ENCODE measurements around the gene HPCAL4.
A peak's percentile ranks its signal among the peaks of the same experiment; 100 is the strongest.

HPCAL4 gene

DNA sequence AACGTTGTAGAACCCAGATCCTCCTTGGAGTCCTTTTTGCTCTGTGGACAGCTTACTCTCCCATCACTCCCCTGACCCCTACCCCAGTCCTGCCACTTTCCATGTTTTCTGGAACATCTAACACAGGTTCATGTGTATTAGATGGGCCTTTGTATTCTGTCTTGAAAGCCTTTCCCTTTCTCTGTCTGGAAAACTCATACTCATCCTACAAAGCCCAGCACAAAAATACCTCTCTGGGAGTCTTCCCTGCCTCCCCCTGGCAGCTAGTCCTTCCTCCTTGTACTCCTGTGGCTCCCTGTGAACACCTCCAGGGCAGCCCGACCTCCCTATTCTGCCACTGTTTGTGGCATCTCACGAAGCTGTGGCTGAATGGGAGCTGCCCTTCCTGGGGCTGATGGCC lies 44.0 kb downstream of the HPCAL4 start:
- DNase-seq, result no peak

DNA sequence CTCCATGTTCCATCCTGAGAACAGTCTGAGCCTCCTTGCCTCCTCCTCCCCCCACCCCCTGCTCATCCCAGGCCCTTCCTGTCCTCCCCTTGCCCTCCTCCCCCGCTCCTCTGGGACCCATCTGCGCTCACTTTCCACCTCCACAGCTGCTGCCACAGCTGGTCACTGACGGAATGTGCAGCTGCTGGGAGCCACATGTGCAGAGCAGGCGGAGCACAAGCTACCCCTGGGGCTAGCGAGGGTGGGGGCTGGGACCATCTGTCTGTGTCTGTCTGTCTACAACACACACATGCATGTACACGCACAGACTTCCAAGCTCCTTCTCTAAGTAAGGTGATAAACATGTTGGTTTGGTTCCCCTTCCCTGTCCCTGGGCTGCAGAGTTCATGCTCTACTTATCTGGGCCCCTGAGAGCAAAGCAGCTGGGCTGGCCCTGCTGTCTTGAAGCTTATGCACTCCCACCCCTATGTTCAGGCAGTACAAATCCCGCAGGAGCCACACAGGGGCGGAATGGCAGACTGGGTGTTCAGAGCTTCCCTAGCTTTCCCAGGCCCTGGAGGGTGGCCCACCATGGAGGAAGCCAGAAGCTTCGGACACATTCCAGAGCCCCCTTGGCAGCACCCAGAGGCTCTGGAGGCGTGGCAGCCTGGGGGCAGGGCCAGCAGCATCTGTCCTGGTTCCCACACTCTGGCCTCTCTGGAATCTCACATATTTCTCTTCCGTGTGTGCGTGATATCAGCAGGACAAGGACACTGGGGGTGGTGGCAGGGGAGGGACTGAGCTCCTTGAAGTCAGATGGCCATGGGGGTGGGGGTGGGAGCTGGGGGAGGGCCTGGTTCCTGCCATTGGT lies 44.8 kb downstream of the HPCAL4 start:
- peak; percentile 92 for DNase-seq

DNA sequence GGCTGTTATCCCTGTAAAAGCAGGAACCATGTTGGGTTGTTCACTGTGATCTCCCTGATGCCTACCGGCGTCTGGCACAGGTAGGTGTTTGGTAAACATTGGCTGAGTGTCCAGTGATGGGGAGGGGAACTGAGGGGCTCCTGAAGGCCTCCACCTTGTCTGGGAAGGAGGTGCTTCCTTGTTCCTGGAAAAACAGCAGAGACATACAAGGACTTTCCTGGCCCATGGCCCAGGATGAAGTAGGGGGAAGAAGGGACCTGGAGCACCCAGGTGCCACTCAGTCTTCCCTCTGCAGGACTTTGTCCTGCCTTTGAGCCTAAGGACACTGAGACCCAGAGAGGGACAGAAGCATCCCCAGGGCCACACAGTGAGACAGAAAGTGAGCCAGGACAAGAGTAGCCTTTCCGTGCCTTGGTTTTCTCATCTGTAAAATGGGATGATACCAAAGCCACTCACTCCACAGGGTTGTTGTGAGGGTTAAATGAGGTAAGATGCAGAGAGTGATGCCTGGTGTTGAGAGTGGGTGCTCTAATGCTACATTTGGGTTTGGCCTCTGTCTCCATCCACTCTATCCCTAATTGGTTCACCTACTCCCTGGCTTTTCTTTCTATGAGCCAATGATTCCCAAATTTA lies 45.7 kb downstream of the HPCAL4 start:
- DNase-seq, result no peak

DNA sequence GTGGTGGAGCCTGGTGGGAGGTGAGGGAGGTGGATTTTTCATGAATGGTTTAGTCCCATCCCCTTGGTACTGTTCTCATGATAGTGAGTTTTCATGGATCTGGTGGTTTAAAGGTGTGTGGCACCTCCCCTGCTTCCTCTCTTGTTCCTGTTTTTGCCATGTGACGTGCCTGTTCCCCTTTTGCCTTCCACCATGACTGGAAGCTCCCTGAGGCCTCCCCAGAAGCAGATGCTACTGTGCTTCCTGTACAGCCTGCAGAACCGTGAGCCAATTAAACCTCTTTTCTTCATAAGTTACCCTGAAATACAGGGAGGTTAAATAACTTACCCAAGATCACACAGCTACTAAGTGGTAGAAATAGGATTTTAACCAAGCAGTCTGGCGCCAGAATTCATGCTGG lies 47.5 kb downstream of the HPCAL4 start:
- no peak for DNase-seq

DNA sequence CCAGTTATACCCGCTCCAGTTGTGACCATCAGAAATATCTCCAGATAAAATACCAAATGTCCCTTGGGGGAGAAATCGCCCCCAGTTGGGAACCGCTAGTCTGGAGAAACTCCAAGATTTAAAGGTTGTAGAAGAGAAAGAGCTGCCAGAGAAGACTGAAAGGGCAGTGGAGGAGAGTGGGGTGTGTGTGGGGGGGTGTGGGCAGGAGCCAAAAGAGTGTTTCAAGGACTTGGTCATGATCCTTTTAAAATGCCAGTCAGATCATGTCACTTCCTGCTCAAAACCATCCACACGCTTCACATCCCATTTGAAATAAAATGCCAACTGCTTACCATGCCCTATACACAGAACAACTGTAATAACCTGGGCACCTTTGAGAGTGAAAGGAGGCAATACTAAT lies 48.4 kb downstream of the HPCAL4 start:
- DNase-seq, result peak; percentile 80

DNA sequence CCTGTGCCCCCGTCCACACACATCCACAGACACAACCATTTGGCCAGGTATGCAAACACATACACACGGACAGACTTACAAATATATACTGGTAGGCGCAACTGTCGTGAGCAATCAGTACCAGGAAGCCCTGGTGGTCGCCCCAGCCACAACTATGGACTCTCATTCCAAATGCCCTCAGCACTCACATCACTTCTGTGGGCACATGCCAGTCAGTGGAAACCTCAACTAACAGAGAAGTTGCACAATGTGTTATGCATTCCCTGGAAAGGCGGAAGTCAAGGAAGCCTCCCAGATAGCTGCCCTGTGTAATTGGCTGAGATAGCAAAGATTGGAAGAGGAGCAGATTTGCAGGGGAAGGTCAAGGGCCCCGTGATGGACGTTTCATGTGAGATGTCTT lies 50.4 kb downstream of the HPCAL4 start:
- peak; percentile 28 for DNase-seq

DNA sequence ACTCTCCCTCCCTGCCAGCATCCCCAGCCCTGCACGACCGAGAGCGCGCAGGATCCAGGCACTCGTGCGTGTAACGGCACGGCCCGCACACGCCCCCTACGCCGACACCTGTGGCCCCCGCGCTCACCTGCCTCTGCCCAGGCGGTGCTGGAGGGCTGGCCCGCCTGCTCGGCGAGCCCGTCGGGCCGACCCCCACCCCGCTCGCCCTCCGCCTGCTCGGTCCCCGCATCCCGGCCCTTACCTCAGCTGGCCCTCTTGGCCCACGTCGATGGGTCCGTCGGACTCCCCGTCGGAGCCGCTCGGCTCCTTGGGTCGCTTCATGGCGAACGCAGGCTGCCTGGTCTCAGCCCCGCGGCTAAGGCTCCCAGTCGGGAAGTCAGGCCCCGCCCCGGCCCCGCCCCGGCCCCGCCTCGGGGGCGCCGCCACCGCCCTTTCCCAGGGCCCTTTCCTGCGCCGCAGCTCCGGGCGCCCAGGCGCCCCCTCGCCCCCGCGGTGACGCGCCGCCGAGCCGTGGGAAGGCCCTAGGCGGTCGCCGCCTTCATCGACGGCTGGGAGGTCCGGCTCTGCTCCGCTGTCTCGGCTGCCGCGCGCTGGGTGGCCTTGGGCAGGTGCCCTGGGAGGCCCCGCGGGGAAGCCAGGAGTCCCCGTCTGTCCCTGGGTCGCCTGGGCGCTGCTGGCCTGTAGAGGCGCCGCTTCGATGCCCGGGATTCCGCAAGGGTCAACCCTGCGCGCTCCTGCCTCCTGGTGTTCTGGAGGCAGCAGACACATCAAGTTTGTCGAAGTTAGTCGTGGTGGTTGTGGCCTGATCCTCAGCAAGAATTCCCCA lies 51.7 kb downstream of the HPCAL4 start, which contains the start of gene HEYL:
TSS of gene HEYL (minus strand) at position 339 of the 826 bp plus-strand sequence. CDS start at position 321, 18 bp downstream.
- DNase-seq, result peak; percentile 58

DNA sequence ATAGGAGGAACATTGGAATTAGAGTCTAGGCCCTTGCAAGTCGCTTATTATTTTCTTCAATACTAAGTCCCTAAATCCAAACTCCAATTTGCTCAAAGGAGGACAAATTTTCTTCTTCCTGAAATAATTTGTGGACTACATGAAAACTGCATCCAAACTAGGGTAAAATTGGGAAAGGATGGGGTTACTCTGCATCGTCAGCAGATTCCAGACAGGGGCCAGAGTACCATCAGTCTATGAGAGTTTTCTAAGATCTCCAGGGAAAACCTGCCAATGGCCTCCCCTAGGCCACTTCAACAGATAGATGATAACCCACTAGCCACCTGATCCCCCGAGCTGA lies 52.3 kb downstream of the HPCAL4 start:
- DNase-seq, result no peak

DNA sequence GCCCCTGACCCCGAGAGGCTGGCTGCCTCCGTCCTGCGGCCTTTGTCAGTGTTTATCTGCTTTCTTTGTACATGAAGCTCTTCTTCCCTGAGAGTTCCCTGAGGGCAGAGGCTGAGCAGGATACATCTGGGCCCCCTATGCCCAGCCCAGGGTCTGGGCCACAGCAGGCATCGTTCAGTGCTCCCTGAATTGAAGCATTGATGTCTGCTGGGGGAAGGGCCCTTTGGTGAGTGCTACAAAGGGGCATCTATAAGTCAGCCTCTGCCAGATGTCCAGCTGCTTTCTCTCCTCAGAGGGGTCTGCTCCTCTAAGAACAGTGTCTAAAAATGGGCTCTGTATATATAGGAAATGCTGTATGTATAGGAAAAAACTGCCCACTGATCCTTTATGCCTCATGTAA lies 53.9 kb downstream of the HPCAL4 start:
- DNase-seq, result no peak

DNA sequence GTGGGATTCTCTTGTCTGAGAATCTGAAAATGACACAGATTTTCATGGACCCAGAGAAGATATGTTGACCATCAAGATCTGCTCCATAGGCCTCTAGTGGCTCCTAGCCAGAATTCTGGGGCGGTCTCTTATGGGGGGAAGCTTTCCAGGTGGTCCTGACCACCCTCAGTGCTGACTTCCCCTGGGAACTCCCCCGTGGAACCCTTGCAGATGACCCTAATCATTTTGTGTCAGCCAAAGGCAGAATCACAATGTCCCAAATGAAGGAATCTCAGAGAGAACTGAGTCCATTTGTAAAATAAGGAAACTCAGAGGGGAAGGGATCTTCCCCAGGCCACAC lies 55.4 kb downstream of the HPCAL4 start:
- no peak for DNase-seq

DNA sequence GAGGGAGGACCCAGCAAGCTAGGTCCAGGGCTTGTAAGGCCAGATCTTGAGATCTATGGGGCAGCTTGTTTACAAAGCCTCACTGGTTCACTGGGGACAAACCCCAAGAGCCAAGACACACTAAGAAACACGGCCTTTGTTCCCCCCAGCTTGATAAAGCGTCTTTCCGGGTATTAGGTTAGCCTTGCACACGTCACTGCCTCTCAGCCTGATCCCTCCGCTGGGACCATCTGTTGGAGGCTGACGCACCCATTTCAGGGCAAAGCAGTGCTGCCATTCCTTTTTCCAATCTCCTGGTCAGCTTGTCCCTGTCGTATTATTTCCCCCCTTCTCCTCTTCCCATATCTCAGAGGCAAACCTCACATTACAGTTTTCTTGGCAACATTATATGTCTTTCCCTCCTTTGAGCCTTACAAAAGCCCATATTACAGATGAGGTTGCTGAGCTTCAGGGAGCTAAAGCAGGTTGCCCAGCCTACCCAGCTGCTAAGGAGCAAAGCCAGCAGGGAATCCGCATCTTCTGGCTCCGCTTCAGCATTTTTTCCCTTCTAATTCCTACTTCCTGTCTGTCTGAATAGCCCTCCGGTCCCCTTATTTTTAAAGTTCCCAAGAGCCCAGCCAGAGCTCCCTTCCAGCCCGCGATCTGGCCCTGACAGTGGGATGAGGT lies 55.9 kb downstream of the HPCAL4 start:
- DNase-seq, result peak; percentile 21

DNA sequence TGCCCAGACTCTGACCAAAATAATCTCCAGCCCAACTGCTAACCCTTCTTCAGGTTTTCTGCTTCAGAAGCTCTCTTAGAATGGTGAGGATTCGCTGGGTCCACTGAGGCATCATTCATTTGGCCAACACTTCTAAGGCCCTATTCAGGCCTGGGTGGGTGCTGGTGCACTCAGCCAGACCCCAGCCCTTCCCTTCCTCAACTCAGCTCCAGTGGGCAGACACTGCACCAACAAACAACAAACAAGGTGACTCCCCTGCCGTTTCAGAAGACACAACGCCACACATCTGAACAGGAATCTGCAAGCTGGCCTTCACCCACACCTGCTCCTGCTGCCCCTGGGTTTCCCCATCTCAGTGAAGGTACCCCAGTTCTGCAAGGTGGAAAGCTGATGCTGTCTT lies 57.8 kb downstream of the HPCAL4 start:
- DNase-seq, result no peak

DNA sequence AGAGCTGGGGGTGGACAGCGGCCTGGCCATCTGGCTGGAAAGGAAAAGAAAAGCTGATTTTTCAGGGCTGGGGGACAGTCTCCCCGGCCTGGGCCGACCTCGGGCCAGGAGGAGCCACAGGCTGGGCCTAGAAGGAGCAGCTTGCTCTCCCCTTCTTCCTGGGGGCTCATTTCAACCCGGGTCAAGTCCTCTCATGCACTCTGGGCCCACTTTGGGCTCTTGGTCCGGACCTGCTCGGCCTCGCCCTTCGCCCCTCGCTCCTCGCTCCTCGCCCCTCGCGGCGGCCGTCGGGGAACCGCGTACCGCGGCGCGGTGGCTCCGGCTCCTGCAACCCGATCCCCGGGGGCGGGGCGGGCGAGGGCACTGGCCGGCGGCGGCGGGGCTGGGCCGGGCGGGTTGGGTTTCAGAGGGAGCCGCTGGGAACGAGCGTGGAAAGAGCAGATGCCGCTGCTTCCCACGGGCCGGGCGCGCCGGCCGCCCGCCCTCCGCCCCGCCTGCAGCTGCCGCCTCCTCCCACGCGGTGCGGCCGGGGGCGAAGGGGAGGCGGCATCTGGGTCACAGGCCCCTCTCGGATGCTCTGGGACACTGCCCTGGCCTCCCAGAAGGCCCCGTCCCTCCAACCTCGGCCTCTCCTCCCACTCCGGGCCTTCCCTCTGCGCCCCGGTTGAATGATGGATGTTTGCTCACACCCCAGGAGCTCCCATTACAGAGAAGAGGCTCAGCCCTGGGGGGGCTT lies 58.4 kb downstream of the HPCAL4 start:
- peak; percentile 59 for DNase-seq

DNA sequence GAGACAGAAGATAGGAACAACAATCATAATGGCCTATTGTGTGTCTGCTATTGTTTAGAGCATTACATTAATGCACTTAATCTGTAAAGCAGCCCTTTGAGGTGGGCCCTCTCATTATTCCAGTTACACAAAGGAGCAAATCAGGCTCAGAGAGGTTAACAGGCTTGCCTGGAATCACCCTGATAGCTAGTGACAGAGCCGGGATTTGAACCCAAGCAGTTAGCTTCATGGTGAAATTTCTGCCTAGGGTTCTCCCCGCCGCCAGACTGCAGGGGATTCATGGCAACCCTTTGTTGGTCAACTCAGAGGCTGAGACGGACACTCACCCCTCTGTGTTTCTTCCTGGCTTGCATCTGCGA lies 58.9 kb downstream of the HPCAL4 start:
- DNase-seq, result no peak

DNA sequence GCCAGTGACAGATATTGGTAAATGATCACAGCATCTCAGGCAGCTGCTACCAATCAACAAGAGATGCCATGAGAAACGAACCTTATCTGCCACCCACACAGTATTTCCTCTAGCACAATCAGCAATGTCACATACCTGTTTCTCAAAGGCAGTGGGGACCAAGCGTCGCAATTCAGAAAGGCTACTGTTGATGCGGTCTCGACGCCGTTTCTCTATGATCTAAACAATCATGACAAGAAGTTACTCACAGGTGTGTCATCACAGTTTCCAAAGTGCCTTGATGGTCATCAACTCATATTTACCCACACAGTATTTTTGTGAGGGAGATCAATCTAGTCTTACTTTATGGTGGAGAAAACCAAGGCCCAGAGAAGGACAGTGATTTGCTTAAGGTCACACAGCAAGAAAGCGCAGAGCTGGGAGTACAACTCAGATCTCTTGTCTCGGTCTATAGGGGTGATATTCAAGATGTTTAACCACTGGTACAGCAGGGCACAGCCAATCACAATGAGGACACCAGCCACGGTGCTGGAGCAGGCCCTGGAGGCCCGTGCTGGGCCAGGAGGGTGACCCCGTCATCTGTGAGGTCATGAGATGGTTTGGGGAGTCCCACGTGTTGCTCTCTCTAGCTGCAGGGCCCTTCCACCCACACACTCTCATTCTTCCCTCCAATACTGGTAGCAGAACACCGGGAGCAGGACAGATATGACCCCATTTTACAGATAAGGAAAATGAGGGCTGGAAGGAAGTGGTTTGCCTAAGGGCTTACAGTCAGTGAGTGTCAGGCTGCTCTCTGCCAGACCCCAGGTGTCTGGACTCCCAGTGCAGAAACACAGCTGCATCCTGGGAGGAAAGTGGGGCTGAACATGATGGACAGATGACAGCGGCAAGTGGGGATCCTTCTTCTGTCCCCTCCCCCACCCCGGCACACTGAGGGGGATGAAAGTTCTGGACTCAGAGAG lies 59.6 kb downstream of the HPCAL4 start:
- no peak for DNase-seq

DNA sequence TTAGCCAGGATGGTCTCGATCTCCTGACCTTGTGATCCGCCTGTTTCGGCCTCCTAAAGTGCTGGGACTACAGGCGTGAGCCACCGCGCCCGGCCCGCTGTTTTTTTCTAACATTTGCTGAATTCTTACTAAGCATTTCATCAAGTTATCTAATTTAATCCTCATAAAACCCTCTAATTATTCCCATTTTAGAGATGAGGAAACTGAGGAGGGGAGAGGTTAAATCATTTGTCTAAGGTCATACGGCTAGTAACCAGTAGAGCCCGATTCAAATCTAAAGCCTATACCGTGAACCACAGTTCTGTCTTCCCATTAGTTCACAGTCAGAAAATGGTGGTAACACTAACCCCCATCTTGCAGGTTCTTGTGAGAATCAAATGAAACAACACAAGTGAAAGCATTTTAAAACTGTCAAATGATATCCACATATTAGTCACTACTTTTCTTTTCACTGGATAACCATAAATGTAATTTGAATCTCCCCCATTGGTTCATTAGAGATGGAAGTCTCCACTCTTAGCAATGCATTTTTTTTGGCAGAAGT lies 62.4 kb downstream of the HPCAL4 start:
- DNase-seq, result no peak

All from fibroblast of skin of back (primary cell).